Measurements from ENCODE around the gene CHODL.

The CHODL gene

GRCh38 chr21:18289876-18290275, 45.2 kb downstream of the CHODL start:
- no peak for DNase-seq (ENCODE audit: low read depth, low spot score)

DNA sequence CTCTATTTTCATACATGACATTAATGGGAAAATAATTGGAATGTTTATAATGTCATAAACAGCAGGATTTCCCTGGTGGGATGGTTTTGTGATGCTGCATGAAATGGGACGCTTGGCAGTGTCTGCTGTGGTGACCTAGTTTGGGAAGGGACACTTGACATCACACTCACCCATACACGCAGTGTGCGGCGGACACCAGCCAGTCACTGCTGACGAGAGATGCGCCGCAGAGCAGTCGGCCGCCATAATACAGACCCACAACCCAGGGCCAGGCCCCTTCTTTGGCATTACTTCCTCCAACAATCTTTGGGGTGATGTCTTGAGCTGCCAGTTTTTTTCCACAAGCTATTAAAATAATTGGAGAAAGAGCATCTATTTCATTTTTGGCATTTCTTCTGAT, 49.5 kb downstream of the CHODL start:
- DNase-seq (ENCODE audit: low read depth, low spot score), result no peak

DNA sequence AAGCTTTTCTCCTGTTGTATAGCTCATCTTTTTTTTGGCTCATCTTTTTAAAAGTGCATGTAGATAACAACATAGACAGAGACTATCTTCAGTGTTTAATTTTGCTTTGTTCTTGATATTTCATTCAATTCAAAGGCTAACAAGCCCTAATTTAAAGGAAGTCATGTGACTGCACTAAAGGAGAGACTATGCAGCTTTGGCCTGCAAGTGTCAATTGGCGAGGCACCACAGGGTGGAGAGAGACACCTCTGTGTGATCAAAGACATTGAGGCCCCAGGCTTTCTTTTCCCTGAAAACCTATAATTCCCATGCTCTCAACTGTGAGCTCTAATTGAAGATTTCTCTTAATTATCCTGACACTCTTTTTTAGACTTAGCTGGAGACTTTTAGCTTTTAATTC, 53.6 kb downstream of the CHODL start:
- no peak for DNase-seq (ENCODE audit: low read depth, low spot score)
